GM21526 (cell line): ENCODE results near the gene ATOH8.

Experiments
- ATAC-seq: cut with Tn5 transposase; IDR thresholded peaks from one replicate; pipeline ENCODE4 v1.9.1; 2021; ENCODE audit warnings: moderate library complexity; ENCODE audit not compliant: unreplicated experiment, low FRiP score

The ATOH8 gene

GRCh38 chr2:85767803-85768665, 14.2 kb downstream of the ATOH8 start:
- ATAC-seq = no peak

- ATAC-seq = no peak
Measured at GRCh38 chr2:85768713-85769112, 14.9 kb downstream of the ATOH8 start.

- no peak for ATAC-seq
Measured at GRCh38 chr2:85769236-85769982, 15.6 kb downstream of the ATOH8 start.

- ATAC-seq = no peak
Measured at GRCh38 chr2:85769983-85770362, 16.2 kb downstream of the ATOH8 start.

- no peak for ATAC-seq
Measured at GRCh38 chr2:85770369-85770768, 16.6 kb downstream of the ATOH8 start.

- ATAC-seq = no peak
Measured at GRCh38 chr2:85770786-85771409, 17.1 kb downstream of the ATOH8 start.

- ATAC-seq = no peak
Measured at GRCh38 chr2:85771486-85771885, 17.7 kb downstream of the ATOH8 start.

- no peak for ATAC-seq
Measured at GRCh38 chr2:85772019-85772745, 18.4 kb downstream of the ATOH8 start.

GRCh38 chr2:85772841-85773491, 19.2 kb downstream of the ATOH8 start:
- ATAC-seq = no peak

GRCh38 chr2:85773692-85774091, 19.9 kb downstream of the ATOH8 start:
- no peak for ATAC-seq

- ATAC-seq = no peak
Measured at GRCh38 chr2:85774126-85774978, 20.6 kb downstream of the ATOH8 start.

GRCh38 chr2:85775406-85776381, 21.9 kb downstream of the ATOH8 start:
- ATAC-seq = no peak

GRCh38 chr2:85776672-85777071, 22.9 kb downstream of the ATOH8 start:
- ATAC-seq = no peak

- no peak for ATAC-seq
Measured at GRCh38 chr2:85777441-85777861, 23.7 kb downstream of the ATOH8 start.

GRCh38 chr2:85778646-85779379, 25.0 kb downstream of the ATOH8 start:
- ATAC-seq = no peak

- no peak for ATAC-seq
Measured at GRCh38 chr2:85779641-85780315, 26.0 kb downstream of the ATOH8 start.
